Esophagus muscularis mucosa (tissue), 4 donors: ENCODE measurements around the gene GTF2H1. TPM values are rescaled to one million over a fixed set of nuclear protein-coding genes. Genes with fewer than 3 reads are reported as not detected.

Experiments used
- DNase-seq: peaks from one replicate; pipeline ENCODE4 v3.0.0-alpha.2; 2017; ENCODE audit errors: extremely low spot score
- H3K27ac ChIP-seq, 4 donors: fragments of 200-600 bp; sonication (generic); replicated peaks in 1 of 4; 1 replicate in 3 of 4; 2 replicates in 1 of 4; pipeline ENCODE4 v1.5.1; 2016 to 2019; ENCODE audit warnings: mild to moderate bottlenecking in 1 of 4
- H3K27me3 ChIP-seq, 4 donors: fragments of 200-600 bp; sonication (generic); one replicate each; pipeline versions ENCODE4 v1.5.1 to v1.6.0; 2016 to 2019
- H3K36me3 ChIP-seq, 4 donors: fragments of 200-600 bp; sonication (generic); one replicate each; pipeline ENCODE4 v1.5.1; 2016 to 2019
- H3K4me1 ChIP-seq, 4 donors: fragments of 200-600 bp; sonication (generic); one replicate each; pipeline ENCODE4 v1.5.1; 2016 to 2019
- H3K4me3 ChIP-seq, 4 donors: fragments of 200-600 bp; sonication (generic); 1 replicate in 2 of 4; 2 replicates in 2 of 4; pipeline ENCODE4 v1.5.1; 2016 to 2019; ENCODE audit warnings: mild to moderate bottlenecking in 4 of 4, moderate library complexity in 1 of 4
- H3K9me3 ChIP-seq, 4 donors: fragments of 200-600 bp; sonication (generic); 1 replicate in 3 of 4; 2 replicates in 1 of 4; pipeline ENCODE4 v1.5.1; 2016 to 2019
- CTCF ChIP-seq, 3 experiments: fragments of 200-600 bp in 2 of 3; fragments of 450-650 bp in 1 of 3; sonication (generic) in 2 of 3; IDR thresholded peaks; one replicate each; pipeline ENCODE4 v1.5.1; 2017 to 2019; ENCODE audit warnings: antibody characterized with exemption in 3 of 3, mild to moderate bottlenecking in 2 of 3, moderate library complexity in 1 of 3
- EP300 ChIP-seq: sonication (generic); formaldehyde crosslinking; IDR thresholded peaks from one replicate; pipeline ENCODE4 v1.6.1; 2017; ENCODE audit warnings: antibody characterized with exemption
- POLR2A ChIP-seq: fragments of 450-650 bp; IDR thresholded peaks from one replicate; pipeline ENCODE4 v1.6.1; 2017; ENCODE audit warnings: antibody characterized with exemption, moderate library complexity, mild to moderate bottlenecking, low read depth
- POLR2AphosphoS5 ChIP-seq, 2 donors: sonication (generic); formaldehyde crosslinking; IDR thresholded peaks; one replicate each; pipeline ENCODE4 v1.6.1; 2017; ENCODE audit warnings: antibody characterized with exemption in 2 of 2
- WGBS: methylation state at CpG from one replicate; pipeline ENCODE4 v1.1.5; 2018; 5-methylcytosine and 5-hydroxymethylcytosine counted together
- intact Hi-C: fragments of 100-400 bp; cut with DNase I; formaldehyde crosslinking; loops from one replicate; pipeline ENCODE4 v1.15.1; 2023
- total RNA-seq, 4 donors: library from RNA; depleted of rRNA; stranded (reverse); fragments of >200 nt; gene quantifications; one replicate each; pipeline versions ENCODE4 v1.1.0 to v1.2.1, GENCODE V29; 2016

The GTF2H1 gene
- total RNA-seq, 4 donors from 2014 or later: 40.3 to 56.7 (median 48.3) TPM

- WGBS: over 99% methylated on average over 4 of the region's 4 CpGs
- H3K4me3 ChIP-seq: no peak overlapping the region
- no peak overlapping the region for H3K27ac ChIP-seq
- DNase-seq: no peak
- TF ChIP-seq POLR2A (no peak), POLR2AphosphoS5 (IDR thresholded peaks at IDR 0.05) (no peak), CTCF (IDR thresholded peaks at IDR 0.05) (no peak), EP300 (no peak)
- H3K4me1 ChIP-seq: peaks cover 20 to 34% (median 27%) of the 10 kb centered on the region in 4 donors
- H3K36me3 ChIP-seq: peaks cover 0 to 4% (median 0%) of the 10 kb centered on the region in 4 donors
- no peaks in the 10 kb centered on the region for H3K9me3 ChIP-seq
- intact Hi-C loops: no loop called here
- H3K27me3 ChIP-seq: no peaks in the 10 kb centered on the region
These were observed 4.8 kb upstream of the GTF2H1 start for GRCh38 chr11:18317551-18317950.

GRCh38 chr11:18319914-18320313 is 2.5 kb upstream of the GTF2H1 start:
- Histone ChIP-seq H3K4me1 (peaks cover 33 to 45% (median 39%) of the 10 kb centered on the region in 4 donors), H3K36me3 (peaks cover 0 to 4% (median 0%) of the 10 kb centered on the region in 4 donors), H3K9me3 (no peaks in the 10 kb centered on the region), H3K4me3 (no peak overlapping the region), H3K27me3 (no peaks in the 10 kb centered on the region), H3K27ac (no peak overlapping the region)
- no peak for DNase-seq
- 90% methylated on average over 3 of the region's 3 CpGs for WGBS
- TF ChIP-seq POLR2AphosphoS5 (IDR thresholded peaks at IDR 0.05) (no peak), EP300 (no peak), CTCF (IDR thresholded peaks at IDR 0.05) (no peak), POLR2A (no peak)
- intact Hi-C loops: loop anchor here (5.0 kb wide), 3 partner anchors 62 to 312 kb away; partner anchors contain the start of genes SPTY2D1 and TSG101

- Histone ChIP-seq H3K27ac (no peak overlapping the region), H3K4me1 (peaks cover 33 to 52% (median 45%) of the 10 kb centered on the region in 4 donors), H3K36me3 (peaks cover 0 to 4% (median 0%) of the 10 kb centered on the region in 4 donors), H3K9me3 (no peaks in the 10 kb centered on the region), H3K4me3 (no peak overlapping the region), H3K27me3 (no peaks in the 10 kb centered on the region)
- TF ChIP-seq EP300 (no peak), POLR2A (no peak), CTCF (IDR thresholded peaks at IDR 0.05) (no peak), POLR2AphosphoS5 (IDR thresholded peaks at IDR 0.05) (no peak)
- intact Hi-C loops: loop anchor here (5.0 kb wide), 3 partner anchors 62 to 312 kb away; partner anchors contain the start of genes SPTY2D1 and TSG101
- DNase-seq: no peak
These were observed 1.8 kb upstream of the GTF2H1 start for GRCh38 chr11:18320617-18321016.

- intact Hi-C loops: loop anchor here (5.0 kb wide), 3 partner anchors 61 to 311 kb away; partner anchors contain the start of genes SPTY2D1 and TSG101
- H3K4me3 ChIP-seq: peak overlapping the region; percentile 74 to 95 (median 84)
- 4% methylated on average over 4 of the region's 4 CpGs for WGBS
- H3K27ac ChIP-seq: peak overlapping the region; percentile 94 to 97 (median 94)
- no peaks in the 10 kb centered on the region for H3K27me3 ChIP-seq
- H3K9me3 ChIP-seq: no peaks in the 10 kb centered on the region
- DNase-seq: no peak
- H3K4me1 ChIP-seq: peaks cover 33 to 52% (median 45%) of the 10 kb centered on the region in 4 donors
- peaks cover 0 to 12% (median 4%) of the 10 kb centered on the region in 4 donors for H3K36me3 ChIP-seq
- TF ChIP-seq POLR2AphosphoS5 (IDR thresholded peaks at IDR 0.05) (no peak), POLR2A (no peak), CTCF (IDR thresholded peaks at IDR 0.05) (no peak), EP300 (no peak)
These were observed 794 bp upstream of the GTF2H1 start for GRCh38 chr11:18321578-18321968.
